ENCODE results near the gene EMILIN2.

Gene EMILIN2

GRCh38 chr18:2811416-2811815 lies 35.4 kb upstream of the EMILIN2 start:
- no peak overlapping the region for H3K27ac ChIP-seq
- TF ChIP-seq CTCF (IDR thresholded peaks at IDR 0.05; ENCODE audit: low read depth, low read length, missing control alignments): no peak
- no peak for DNase-seq
- in situ Hi-C loops (cut with HindIII; ENCODE audit: low pct_ligation_motif_present, low sequenced_read_pairs): no loop called here
- H3K36me3 ChIP-seq (replicated peaks): no peaks in the 10 kb centered on the region
- H3K27me3 ChIP-seq (replicated peaks): no peaks in the 10 kb centered on the region
- no peak overlapping the region for H3K4me3 ChIP-seq (ENCODE audit: low read depth, low read length)

GRCh38 chr18:2814928-2815327 lies 31.9 kb upstream of the EMILIN2 start:
- no peak for TF ChIP-seq CTCF (IDR thresholded peaks at IDR 0.05; ENCODE audit: low read depth, low read length, missing control alignments)
- DNase-seq: no peak
- H3K27ac ChIP-seq: no peak overlapping the region
- H3K27me3 ChIP-seq (replicated peaks): no peaks in the 10 kb centered on the region
- in situ Hi-C loops (cut with HindIII; ENCODE audit: low pct_ligation_motif_present, low sequenced_read_pairs): no loop called here
- no peak overlapping the region for H3K4me3 ChIP-seq (ENCODE audit: low read depth, low read length)
- H3K36me3 ChIP-seq (replicated peaks): no peaks in the 10 kb centered on the region

- TF ChIP-seq CTCF (IDR thresholded peaks at IDR 0.05; ENCODE audit: low read depth, low read length, missing control alignments): no peak
- Histone ChIP-seq H3K27ac (no peak overlapping the region), H3K4me3 (ENCODE audit: low read depth, low read length) (no peak overlapping the region), H3K27me3 (replicated peaks) (no peaks in the 10 kb centered on the region), H3K36me3 (replicated peaks) (no peaks in the 10 kb centered on the region)
- DNase-seq: no peak
- in situ Hi-C loops (cut with HindIII; ENCODE audit: low pct_ligation_motif_present, low sequenced_read_pairs): no loop called here
These were observed 28.5 kb upstream of the EMILIN2 start for GRCh38 chr18:2818281-2818680.

GRCh38 chr18:2821695-2822094 lies 25.1 kb upstream of the EMILIN2 start:
- no peak for DNase-seq
- H3K27ac ChIP-seq: no peak overlapping the region
- H3K27me3 ChIP-seq (replicated peaks): no peaks in the 10 kb centered on the region
- no peak overlapping the region for H3K4me3 ChIP-seq (ENCODE audit: low read depth, low read length)
- in situ Hi-C loops (cut with HindIII; ENCODE audit: low pct_ligation_motif_present, low sequenced_read_pairs): no loop called here
- no peak for TF ChIP-seq CTCF (IDR thresholded peaks at IDR 0.05; ENCODE audit: low read depth, low read length, missing control alignments)
- no peaks in the 10 kb centered on the region for H3K36me3 ChIP-seq (replicated peaks)

GRCh38 chr18:2822213-2822921 lies 24.4 kb upstream of the EMILIN2 start:
- Histone ChIP-seq H3K27ac (no peak overlapping the region), H3K27me3 (replicated peaks) (no peaks in the 10 kb centered on the region), H3K36me3 (replicated peaks) (no peaks in the 10 kb centered on the region), H3K4me3 (ENCODE audit: low read depth, low read length) (no peak overlapping the region)
- in situ Hi-C loops (cut with HindIII; ENCODE audit: low pct_ligation_motif_present, low sequenced_read_pairs): no loop called here
- TF ChIP-seq CTCF (IDR thresholded peaks at IDR 0.05; ENCODE audit: low read depth, low read length, missing control alignments): no peak
- no peak for DNase-seq

GRCh38 chr18:2823202-2823601 lies 23.6 kb upstream of the EMILIN2 start:
- in situ Hi-C loops (cut with HindIII; ENCODE audit: low pct_ligation_motif_present, low sequenced_read_pairs): no loop called here
- H3K4me3 ChIP-seq (ENCODE audit: low read depth, low read length): no peak overlapping the region
- H3K27ac ChIP-seq: no peak overlapping the region
- DNase-seq: no peak
- no peaks in the 10 kb centered on the region for H3K27me3 ChIP-seq (replicated peaks)
- H3K36me3 ChIP-seq (replicated peaks): no peaks in the 10 kb centered on the region
- no peak for TF ChIP-seq CTCF (IDR thresholded peaks at IDR 0.05; ENCODE audit: low read depth, low read length, missing control alignments)
